K562 (cell line): Measurements from ENCODE around the gene CYB561A3. TPM values are rescaled to one million over a fixed set of nuclear protein-coding genes. Genes with fewer than 3 reads are reported as not detected.

ENCODE experiments used
- ATAC-seq: fragments of 200-7000 bp; cut with Tn5 transposase; 3 replicates; pipeline ENCODE4 v1.9.1; 2020; ENCODE audit warnings: moderate library complexity
- BruUV-seq: library from RNA; stranded (reverse); fragments of 400-500 nt; replicated peaks from 2 replicates; lab custom pipeline; 2021; lab: Mats Ljungman, UMichigan
- CTCF ChIA-PET: fragments of 300-600 bp; formaldehyde crosslinking; extraction: SDS; loops from one replicate; lab custom pipeline; 2021; ENCODE audit warnings: low intra/inter-chr PET ratio; lab: Yijun Ruan, JAX
- POLR2A ChIA-PET: fragments of 300-600, 350-650 bp; sonication (Branson Sonifier 250); formaldehyde crosslinking; extraction: SDS; loops from one replicate; lab custom pipeline; 2021; ENCODE audit warnings: antibody characterized with exemption, inconsistent platforms; lab: Yijun Ruan, JAX
- DNase-seq, 4 experiments: peaks; one replicate each; pipeline versions ENCODE4 v3.0.0 to v3.0.0-alpha.2; 2011 to 2018; ENCODE audit warnings: low spot score in 3 of 4, mixed read lengths in 3 of 4; ENCODE audit errors: extremely low read depth in 1 of 4
- FAIRE-seq: peaks from 2 replicates; lab custom pipeline; 2011; peaks lifted over from hg19 to GRCh38; lab: Jason Lieb, UNC
- H2AFZ ChIP-seq: 2 replicates; pipeline ENCODE4 v1.6.0; 2011; ENCODE audit warnings: low read depth, low read length, control low read depth, inconsistent platforms
- H3K27ac ChIP-seq: fragments of 200-600 bp; 3 replicates; pipeline ENCODE4 v1.8.0; 2011; ENCODE audit warnings: low read depth, mild to moderate bottlenecking, control low read depth, inconsistent platforms, low read length, moderate library complexity, mixed read lengths; ENCODE audit errors: extremely low read depth
- H3K27me3 ChIP-seq, 2 experiments: fragments of 300-600 bp in 1 of 2; 2 replicates in 1 of 2; 3 replicates in 1 of 2; pipeline versions ENCODE4 v1.6.0 to v1.8.0; 2011; ENCODE audit warnings: inconsistent platforms in 2 of 2, low read length in 2 of 2, mild to moderate bottlenecking in 1 of 2, mixed read lengths in 1 of 2, moderate library complexity in 1 of 2; ENCODE audit not compliant: control insufficient read depth in 2 of 2, insufficient read depth in 2 of 2
- H3K36me3 ChIP-seq: fragments of 300-600 bp; 3 replicates; pipeline ENCODE4 v1.8.0; 2011; ENCODE audit warnings: mild to moderate bottlenecking, low read length, inconsistent platforms; ENCODE audit not compliant: control insufficient read depth, insufficient read depth
- H3K4me1 ChIP-seq, 2 experiments: fragments of 200-600 bp in 1 of 2; replicated peaks in 1 of 2; 2 replicates in 1 of 2; 3 replicates in 1 of 2; pipeline versions ENCODE4 v1.5.1 to v1.8.0; 2011; ENCODE audit warnings: inconsistent platforms in 2 of 2, low read length in 2 of 2, mild to moderate bottlenecking in 1 of 2, mixed read lengths in 1 of 2, moderate library complexity in 1 of 2; ENCODE audit not compliant: control insufficient read depth in 2 of 2, insufficient read depth in 2 of 2
- H3K4me2 ChIP-seq: 2 replicates; pipeline ENCODE4 v1.6.1; 2011; ENCODE audit warnings: low read length, control low read depth, inconsistent platforms, mixed read lengths; ENCODE audit not compliant: insufficient read depth
- H3K4me3 ChIP-seq: fragments of 200-600 bp; sonication (generic), shearing (Covaris generic); 2 replicates; pipeline ENCODE4 v1.5.1; 2016; ENCODE audit warnings: control low read depth, inconsistent platforms
- H3K79me2 ChIP-seq: fragments of 200-600 bp; 3 replicates; pipeline ENCODE4 v1.8.0; 2011; ENCODE audit warnings: low read length, inconsistent platforms; ENCODE audit not compliant: control insufficient read depth, insufficient read depth
- H3K9ac ChIP-seq, 2 experiments: 2 replicates each; pipeline versions ENCODE4 v1.6.0 to v1.6.1; 2011; ENCODE audit warnings: low read depth in 2 of 2, low read length in 2 of 2, control low read depth in 1 of 2, inconsistent platforms in 1 of 2, mild to moderate bottlenecking in 1 of 2, mixed read lengths in 1 of 2; ENCODE audit not compliant: insufficient read depth in 1 of 2
- H3K9me1 ChIP-seq: one replicate; pipeline ENCODE4 v1.6.0; 2011; ENCODE audit warnings: inconsistent platforms, mild to moderate bottlenecking, low read length, moderate library complexity; ENCODE audit not compliant: control insufficient read depth, insufficient read depth
- H3K9me3 ChIP-seq: replicated peaks from 2 replicates; pipeline ENCODE4 v1.5.1; 2011; ENCODE audit warnings: low read depth, low read length, inconsistent platforms; ENCODE audit not compliant: control insufficient read depth, insufficient read depth
- H4K20me1 ChIP-seq: replicated peaks from 2 replicates; pipeline ENCODE4 v1.6.1; 2011; ENCODE audit warnings: low read length, inconsistent platforms, mixed read lengths; ENCODE audit not compliant: control insufficient read depth, insufficient read depth
- CBX8 ChIP-seq: fragments of 200-600 bp; sonication (generic); IDR thresholded peaks from 2 replicates; pipeline ENCODE4 v1.6.1; 2012; ENCODE audit warnings: borderline replicate concordance, mixed run types, low read depth, mild to moderate bottlenecking, moderate library complexity, mixed read lengths, low read length, control low read depth, inconsistent platforms; ENCODE audit not compliant: poor library complexity, severe bottlenecking; ENCODE audit errors: extremely low read depth
- CEBPG ChIP-seq, 3 experiments: fragments of 200-800 bp in 1 of 3; sonication (Bioruptor generic) in 1 of 3; sonication (generic) in 1 of 3; formaldehyde crosslinking in 1 of 3; IDR thresholded peaks in 2 of 3; conservative IDR thresholded peaks in 1 of 3; 2 replicates each; pipeline versions ENCODE4 v1.6.1 to v1.8.0; 2016 to 2022; ENCODE audit warnings: missing compliant biosample characterization in 2 of 3, missing genetic modification characterization in 2 of 3, mild to moderate bottlenecking in 1 of 3, missing genetic modification reagents in 1 of 3
- ELF2 ChIP-seq: fragments of 250-450 bp; sonication (Bioruptor Pico); IDR thresholded peaks from 2 replicates; pipeline ENCODE4 v1.5.0; 2021; ENCODE audit warnings: mild to moderate bottlenecking
- GABPB2 ChIP-seq: fragments of 250-450 bp; sonication (Bioruptor Pico); conservative IDR thresholded peaks from 2 replicates; pipeline ENCODE4 v1.5.1; 2021; ENCODE audit warnings: mild to moderate bottlenecking
- MAZ ChIP-seq, 2 experiments: fragments of 450-650 bp in 1 of 2; sonication (generic) in 1 of 2; formaldehyde crosslinking; IDR thresholded peaks in 1 of 2; conservative IDR thresholded peaks in 1 of 2; 2 replicates each; pipeline versions ENCODE4 v1.4.0 to v1.5.0; 2020; ENCODE audit warnings: mild to moderate bottlenecking in 1 of 2, missing genetic modification reagents in 1 of 2
- MED1 ChIP-seq: sonication (generic); formaldehyde crosslinking; IDR thresholded peaks from 2 replicates; pipeline ENCODE4 v1.8.1; 2023; ENCODE audit warnings: missing genetic modification reagents, borderline replicate concordance
- PHF8 ChIP-seq: fragments of 200-600 bp; sonication (generic); IDR thresholded peaks from 2 replicates; pipeline ENCODE4 v1.6.1; 2012; ENCODE audit warnings: mixed run types, mild to moderate bottlenecking, inconsistent platforms, low read length, moderate library complexity, borderline replicate concordance
- RHOXF2B ChIP-seq: fragments of 250-450 bp; sonication (Bioruptor Pico); conservative IDR thresholded peaks from 2 replicates; pipeline ENCODE4 v1.5.1; 2021
- ZBTB7A ChIP-seq: IDR thresholded peaks from 2 replicates; pipeline ENCODE4 v1.6.1; 2011; ENCODE audit warnings: low read depth, mild to moderate bottlenecking, low read length, moderate library complexity, borderline replicate concordance; ENCODE audit not compliant: control insufficient read depth
- ZNF24 ChIP-seq: fragments of 450-650 bp; IDR thresholded peaks from 2 replicates; pipeline ENCODE4 v1.6.1; 2016
- ZNF253 ChIP-seq: fragments of 250-450 bp; sonication (Bioruptor Pico); conservative IDR thresholded peaks from 2 replicates; pipeline ENCODE4 v1.6.1; 2021; ENCODE audit warnings: mild to moderate bottlenecking
- ZNF282 ChIP-seq: sonication (generic); formaldehyde crosslinking; IDR thresholded peaks from 2 replicates; pipeline ENCODE4 v1.8.1; 2023; ENCODE audit warnings: missing genetic modification reagents
- ZNF644 ChIP-seq: fragments of 200-800 bp; sonication (Bioruptor generic); IDR thresholded peaks from 2 replicates; pipeline ENCODE4 v1.6.1; 2016; ENCODE audit warnings: low read depth, missing genetic modification characterization, missing compliant biosample characterization
- WGBS: fragments of 100-300 bp; shearing (Covaris generic); methylation state at CpG from one replicate; pipeline ENCODE4 v1.1.6; 2016; ENCODE audit warnings: low coverage, mixed read lengths; ENCODE audit not compliant: insufficient coverage; ENCODE audit errors: missing lambda C conversion rate; 5-methylcytosine and 5-hydroxymethylcytosine counted together
- in situ Hi-C: fragments of 300-500 bp; cut with MboI; formaldehyde crosslinking; loops from 4 replicates; pipeline ENCODE4 v1.15.0; 2018; ENCODE audit warnings: inconsistent platforms, mixed read lengths
- intact Hi-C: fragments of 100-400 bp; cut with micrococcal nuclease; formaldehyde crosslinking; loops from 2 replicates; pipeline ENCODE4 v1.14.2; 2022
- polyA plus RNA-seq, 8 experiments: library from polyadenylated mRNA; depleted of rRNA in 4 of 8; stranded (reverse) in 5 of 8; unstranded in 3 of 8; fragments of >200 nt; fragmentation: Nextera tagmentation in 2 of 8; fragmentation: Illumina TruSeq in 1 of 8; extraction: Ambion mirVana in 2 of 8; extraction: Trizol in 1 of 8; gene quantifications; 2 replicates each; pipeline versions ENCODE4 v1.2.1 to v1.2.3, GENCODE V29; 2011 to 2014; ENCODE audit warnings: inconsistent platforms in 1 of 8, missing spikeins in 1 of 8
- total RNA-seq, 7 experiments: library from RNA; depleted of rRNA in 6 of 7; stranded (reverse); fragments of >200 nt in 6 of 7; fragmentation: Illumina TruSeq in 2 of 7; extraction: Trizol in 2 of 7; gene quantifications; 2 replicates each; pipeline versions ENCODE4 v1.2.1 to v1.2.3, GENCODE V29; 2011 to 2021; ENCODE audit warnings: low replicate concordance in 1 of 7
- TF ChIP-seq, protein P1 (sequence below): fragments of 200-800 bp; sonication (Bioruptor generic); IDR thresholded peaks from 2 replicates; pipeline ENCODE4 v1.6.1; 2017; ENCODE audit warnings: missing genetic modification characterization, missing compliant biosample characterization
- TF ChIP-seq, protein P2 (sequence below), 2 experiments: fragments of 450-650 bp in 1 of 2; sonication (generic) in 1 of 2; formaldehyde crosslinking; conservative IDR thresholded peaks; 2 replicates each; pipeline versions ENCODE4 v1.4.0 to v1.8.1; 2020 to 2022; ENCODE audit warnings: mild to moderate bottlenecking in 1 of 2, missing genetic modification reagents in 1 of 2
- TF ChIP-seq, protein P3 (sequence below): sonication (generic); formaldehyde crosslinking; IDR thresholded peaks from 2 replicates; pipeline ENCODE4 v1.8.1; 2022; ENCODE audit warnings: missing genetic modification reagents
- TF ChIP-seq, protein P4 (sequence below), 3 experiments: IDR thresholded peaks in 2 of 3; conservative IDR thresholded peaks in 1 of 3; 2 replicates each; pipeline ENCODE4 v1.5.1; 2011 to 2012; ENCODE audit warnings: low read length in 3 of 3, mild to moderate bottlenecking in 3 of 3, control low read depth in 2 of 3, improper control_type of control experiment in 1 of 3, inconsistent platforms in 1 of 3, low read depth in 1 of 3, mixed read lengths in 1 of 3, moderate library complexity in 1 of 3; ENCODE audit not compliant: insufficient read depth in 2 of 3

CYB561A3 gene
- total and polyA plus RNA-seq, 9 of the 15 experiments (the other 6 are each of a cell fraction or from before 2014, with no cell fraction given), result 29.2 to 78.9 (median 37.9) TPM

DNA sequence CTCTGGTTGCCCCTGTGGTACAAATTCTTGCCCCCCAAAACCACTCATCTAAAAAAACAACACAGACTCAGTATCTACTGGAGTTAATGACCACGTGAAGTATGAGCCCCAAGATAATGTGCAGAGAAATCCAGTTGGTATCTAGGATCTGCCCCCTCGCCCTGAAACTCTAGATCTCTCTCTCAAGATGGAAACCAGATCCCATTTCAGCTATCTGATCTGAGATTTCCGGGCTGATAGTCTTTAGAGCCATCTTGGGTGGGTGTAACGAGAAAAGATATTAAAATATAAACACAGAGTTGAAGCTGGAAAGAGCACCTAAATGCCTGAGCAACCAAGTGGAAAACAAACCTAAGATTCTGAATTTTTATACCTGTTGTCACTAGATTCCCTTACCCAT is 52.5 kb downstream of the CYB561A3 start:
- Histone ChIP-seq H3K27me3 (no peaks in the 10 kb centered on the region), H3K79me2 (no peaks in the 10 kb centered on the region), H3K27ac (no peak overlapping the region), H3K36me3 (peaks cover 97% of the 10 kb centered on the region), H4K20me1 (no peaks in the 10 kb centered on the region), H2AFZ (no peak overlapping the region), H3K4me3 (no peak overlapping the region), H3K9me1 (peaks cover 3% of the 10 kb centered on the region), H3K9me3 (no peaks in the 10 kb centered on the region), H3K4me1 (no peaks in the 10 kb centered on the region), H3K4me2 (no peak overlapping the region), H3K9ac (no peak overlapping the region)
- POLR2A ChIA-PET, result interaction anchor here (1.6 to 4.6 kb wide), 5 partner anchors 8 to 19 kb away, joined by 4 to 25 read pairs (median 6); no protein-coding TSS in a partner anchor
- in situ Hi-C loops (no loop called here), intact Hi-C loops (no loop called here)
- ATAC-seq (no peak), FAIRE-seq (no peak), DNase-seq (no peak)
- no TSS peak for BruUV-seq
- TF ChIP-seq ZNF282 (CRISPR knock-in tag), result no peak
- TF ChIP-seq, protein P1, sequence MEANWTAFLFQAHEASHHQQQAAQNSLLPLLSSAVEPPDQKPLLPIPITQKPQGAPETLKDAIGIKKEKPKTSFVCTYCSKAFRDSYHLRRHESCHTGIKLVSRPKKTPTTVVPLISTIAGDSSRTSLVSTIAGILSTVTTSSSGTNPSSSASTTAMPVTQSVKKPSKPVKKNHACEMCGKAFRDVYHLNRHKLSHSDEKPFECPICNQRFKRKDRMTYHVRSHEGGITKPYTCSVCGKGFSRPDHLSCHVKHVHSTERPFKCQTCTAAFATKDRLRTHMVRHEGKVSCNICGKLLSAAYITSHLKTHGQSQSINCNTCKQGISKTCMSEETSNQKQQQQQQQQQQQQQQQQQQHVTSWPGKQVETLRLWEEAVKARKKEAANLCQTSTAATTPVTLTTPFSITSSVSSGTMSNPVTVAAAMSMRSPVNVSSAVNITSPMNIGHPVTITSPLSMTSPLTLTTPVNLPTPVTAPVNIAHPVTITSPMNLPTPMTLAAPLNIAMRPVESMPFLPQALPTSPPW (CRISPR knock-in tag), result no peak
- TF ChIP-seq, protein P2, sequence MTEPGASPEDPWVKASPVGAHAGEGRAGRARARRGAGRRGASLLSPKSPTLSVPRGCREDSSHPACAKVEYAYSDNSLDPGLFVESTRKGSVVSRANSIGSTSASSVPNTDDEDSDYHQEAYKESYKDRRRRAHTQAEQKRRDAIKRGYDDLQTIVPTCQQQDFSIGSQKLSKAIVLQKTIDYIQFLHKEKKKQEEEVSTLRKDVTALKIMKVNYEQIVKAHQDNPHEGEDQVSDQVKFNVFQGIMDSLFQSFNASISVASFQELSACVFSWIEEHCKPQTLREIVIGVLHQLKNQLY (CRISPR knock-in tag; conservative IDR thresholded peaks at IDR 0.05), result no peak
- TF ChIP-seq MAZ (CRISPR knock-in tag; conservative IDR thresholded peaks at IDR 0.05 in 1 of 2, IDR thresholded peaks at IDR 0.05 in 1 of 2), result no peak
- TF ChIP-seq, protein P3, sequence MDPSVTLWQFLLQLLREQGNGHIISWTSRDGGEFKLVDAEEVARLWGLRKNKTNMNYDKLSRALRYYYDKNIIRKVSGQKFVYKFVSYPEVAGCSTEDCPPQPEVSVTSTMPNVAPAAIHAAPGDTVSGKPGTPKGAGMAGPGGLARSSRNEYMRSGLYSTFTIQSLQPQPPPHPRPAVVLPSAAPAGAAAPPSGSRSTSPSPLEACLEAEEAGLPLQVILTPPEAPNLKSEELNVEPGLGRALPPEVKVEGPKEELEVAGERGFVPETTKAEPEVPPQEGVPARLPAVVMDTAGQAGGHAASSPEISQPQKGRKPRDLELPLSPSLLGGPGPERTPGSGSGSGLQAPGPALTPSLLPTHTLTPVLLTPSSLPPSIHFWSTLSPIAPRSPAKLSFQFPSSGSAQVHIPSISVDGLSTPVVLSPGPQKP (CRISPR knock-in tag), result no peak
- no peak for TF ChIP-seq ZBTB7A
- TF ChIP-seq CEBPG (CRISPR knock-in tag; IDR thresholded peaks at IDR 0.05), result no peak
- no peak for TF ChIP-seq CEBPG (tag; conservative IDR thresholded peaks at IDR 0.05 in 1 of 2, IDR thresholded peaks at IDR 0.05 in 1 of 2)
- TF ChIP-seq ZNF24, result no peak
- TF ChIP-seq CBX8, result no peak
- TF ChIP-seq ZNF644 (tag), result no peak
- TF ChIP-seq MED1, result no peak
- no peak for TF ChIP-seq PHF8
- TF ChIP-seq, protein P4, sequence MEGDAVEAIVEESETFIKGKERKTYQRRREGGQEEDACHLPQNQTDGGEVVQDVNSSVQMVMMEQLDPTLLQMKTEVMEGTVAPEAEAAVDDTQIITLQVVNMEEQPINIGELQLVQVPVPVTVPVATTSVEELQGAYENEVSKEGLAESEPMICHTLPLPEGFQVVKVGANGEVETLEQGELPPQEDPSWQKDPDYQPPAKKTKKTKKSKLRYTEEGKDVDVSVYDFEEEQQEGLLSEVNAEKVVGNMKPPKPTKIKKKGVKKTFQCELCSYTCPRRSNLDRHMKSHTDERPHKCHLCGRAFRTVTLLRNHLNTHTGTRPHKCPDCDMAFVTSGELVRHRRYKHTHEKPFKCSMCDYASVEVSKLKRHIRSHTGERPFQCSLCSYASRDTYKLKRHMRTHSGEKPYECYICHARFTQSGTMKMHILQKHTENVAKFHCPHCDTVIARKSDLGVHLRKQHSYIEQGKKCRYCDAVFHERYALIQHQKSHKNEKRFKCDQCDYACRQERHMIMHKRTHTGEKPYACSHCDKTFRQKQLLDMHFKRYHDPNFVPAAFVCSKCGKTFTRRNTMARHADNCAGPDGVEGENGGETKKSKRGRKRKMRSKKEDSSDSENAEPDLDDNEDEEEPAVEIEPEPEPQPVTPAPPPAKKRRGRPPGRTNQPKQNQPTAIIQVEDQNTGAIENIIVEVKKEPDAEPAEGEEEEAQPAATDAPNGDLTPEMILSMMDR (IDR thresholded peaks at IDR 0.05 in 2 of 3, conservative IDR thresholded peaks at IDR 0.05 in 1 of 3; ENCODE audit: insufficient read depth in 2 of 3, low read depth in 1 of 3, low read length in 3 of 3), result no peak
- no peak for TF ChIP-seq GABPB2 (CRISPR knock-in tag)
- no peak for TF ChIP-seq RHOXF2B (CRISPR knock-in tag)
- no peak for TF ChIP-seq ZNF253 (CRISPR knock-in tag)
- TF ChIP-seq ELF2 (CRISPR knock-in tag), result no peak
- CTCF ChIA-PET, result no interaction called here
- WGBS, result 90% methylated on average over 4 of the region's 4 CpGs
